GM18511 (cell line): Measurements from ENCODE around the gene NEK6.
A peak's percentile ranks its signal among the peaks of the same experiment; 100 is the strongest.

Source experiments
- ATAC-seq: cut with Tn5 transposase; IDR thresholded peaks from one replicate; pipeline ENCODE4 v1.9.1; 2021; ENCODE audit warnings: mild to moderate bottlenecking, moderate library complexity; ENCODE audit not compliant: unreplicated experiment

Gene NEK6

DNA sequence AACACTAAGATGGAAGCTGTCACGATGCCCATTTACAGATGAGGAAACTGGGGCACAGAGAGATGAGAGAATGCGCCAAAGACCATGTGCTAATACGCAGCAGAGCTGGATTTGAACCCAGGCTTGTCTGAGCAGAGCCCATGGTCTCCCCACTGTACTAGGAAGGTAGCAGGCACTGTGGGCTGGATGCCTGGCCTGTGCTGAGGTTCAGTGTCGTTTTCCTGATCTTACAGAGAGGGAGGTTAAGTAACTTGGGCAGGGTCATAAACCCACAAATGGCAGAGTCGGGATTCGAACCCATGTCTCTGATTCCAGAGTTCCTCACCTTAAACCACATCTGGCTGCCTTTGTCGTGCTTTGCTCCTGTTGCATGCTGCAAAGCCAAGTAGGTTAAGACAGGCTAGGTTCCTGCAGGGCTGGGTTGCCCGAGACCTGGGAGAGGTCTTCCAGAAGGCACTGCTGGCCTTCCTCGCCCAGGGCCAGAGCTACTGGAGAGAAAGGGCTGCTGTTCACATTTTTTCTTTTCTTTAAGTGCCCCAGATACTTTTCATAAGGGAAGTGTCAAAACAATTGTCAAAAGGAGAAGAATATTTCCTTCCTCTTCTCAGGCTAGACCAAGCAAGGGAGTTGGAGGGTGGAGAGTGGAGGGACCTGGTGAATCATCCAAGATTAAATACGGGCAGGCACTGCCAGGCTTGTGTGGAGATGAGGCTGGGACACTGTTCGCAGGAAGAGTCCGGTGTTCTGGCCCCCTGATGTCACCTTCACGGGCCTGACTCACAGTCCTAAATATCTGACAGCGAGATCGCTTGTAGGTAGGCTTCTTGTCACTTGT is 3.2 kb downstream of the NEK6 start:
- no peak for ATAC-seq

DNA sequence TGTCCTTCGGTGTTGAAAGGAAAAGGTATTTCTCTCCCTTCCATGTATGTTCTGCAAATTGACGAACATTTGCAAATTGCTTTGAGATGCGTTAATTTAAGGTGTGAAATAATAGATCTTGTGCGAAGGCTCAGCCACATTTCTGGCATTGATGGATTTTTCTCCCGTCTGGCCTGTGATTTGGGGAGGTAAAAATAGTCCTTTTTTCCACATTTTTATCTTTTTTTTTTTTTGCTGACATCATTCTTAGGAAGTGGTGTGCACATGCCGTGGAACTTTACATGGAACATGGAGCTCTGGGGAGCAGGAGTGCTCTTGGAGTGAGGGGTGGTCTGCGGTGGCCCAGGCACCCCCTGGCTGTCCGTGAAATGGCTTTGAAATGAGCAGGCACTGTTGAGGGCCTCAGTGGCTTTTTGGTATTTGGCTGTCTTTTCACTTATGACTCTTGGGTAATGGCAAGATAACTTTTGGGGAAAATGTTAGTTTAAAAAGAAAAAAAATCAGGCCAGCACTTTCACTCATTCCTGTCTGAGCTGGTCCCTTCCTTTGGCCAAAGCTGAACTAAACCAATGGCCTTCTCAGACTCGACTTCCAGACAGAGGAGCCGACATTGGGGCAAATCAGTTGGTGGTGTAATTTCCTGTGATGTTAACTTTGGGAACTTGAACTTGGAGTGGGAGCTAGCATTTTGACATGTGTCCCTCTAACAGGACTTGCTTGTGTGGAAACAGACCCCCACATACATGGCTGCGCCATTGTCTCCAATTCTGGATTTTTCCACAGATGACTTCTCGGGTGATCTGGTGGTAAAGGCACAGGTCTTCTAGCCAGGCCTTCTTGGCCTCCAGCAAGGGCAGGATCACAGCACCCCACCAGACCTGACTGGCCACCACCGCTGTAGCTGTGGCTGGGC is 4.2 kb downstream of the NEK6 start:
- ATAC-seq = no peak

DNA sequence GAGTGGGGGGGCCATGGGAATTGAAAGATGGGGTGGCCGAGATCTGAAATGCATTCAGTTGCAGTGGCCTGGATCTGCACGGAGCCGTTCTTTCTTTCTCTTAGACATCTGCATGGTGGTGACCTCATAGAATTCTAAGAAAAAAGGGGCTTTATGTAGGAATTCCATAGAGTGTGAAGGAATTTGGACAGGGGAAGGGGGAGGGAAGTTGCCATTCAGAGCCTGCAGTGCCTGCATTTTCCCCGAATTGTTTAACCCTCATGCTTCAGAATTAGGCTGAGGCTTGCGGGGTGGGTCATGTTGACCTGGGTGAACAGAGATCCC is 4.9 kb downstream of the NEK6 start:
- ATAC-seq = no peak

DNA sequence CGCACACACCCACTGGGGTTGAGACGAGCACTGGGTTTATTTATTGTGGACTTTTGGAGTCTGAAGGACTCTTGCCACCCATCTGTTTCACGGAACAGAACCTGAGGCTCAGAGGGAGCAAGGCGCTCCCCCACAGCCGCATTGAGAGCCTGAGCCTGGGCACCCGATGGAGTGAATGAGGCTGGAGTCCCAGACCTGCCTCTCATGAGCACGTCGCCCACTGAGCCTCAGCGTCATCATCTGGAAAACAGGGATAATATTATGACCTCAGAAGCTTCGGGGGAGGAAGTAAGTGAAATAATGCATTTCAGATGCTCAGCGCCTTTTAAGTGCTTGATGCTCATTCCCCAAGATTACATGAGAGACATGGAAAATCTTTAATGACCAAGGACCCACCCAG is 5.5 kb downstream of the NEK6 start:
- no peak for ATAC-seq

DNA sequence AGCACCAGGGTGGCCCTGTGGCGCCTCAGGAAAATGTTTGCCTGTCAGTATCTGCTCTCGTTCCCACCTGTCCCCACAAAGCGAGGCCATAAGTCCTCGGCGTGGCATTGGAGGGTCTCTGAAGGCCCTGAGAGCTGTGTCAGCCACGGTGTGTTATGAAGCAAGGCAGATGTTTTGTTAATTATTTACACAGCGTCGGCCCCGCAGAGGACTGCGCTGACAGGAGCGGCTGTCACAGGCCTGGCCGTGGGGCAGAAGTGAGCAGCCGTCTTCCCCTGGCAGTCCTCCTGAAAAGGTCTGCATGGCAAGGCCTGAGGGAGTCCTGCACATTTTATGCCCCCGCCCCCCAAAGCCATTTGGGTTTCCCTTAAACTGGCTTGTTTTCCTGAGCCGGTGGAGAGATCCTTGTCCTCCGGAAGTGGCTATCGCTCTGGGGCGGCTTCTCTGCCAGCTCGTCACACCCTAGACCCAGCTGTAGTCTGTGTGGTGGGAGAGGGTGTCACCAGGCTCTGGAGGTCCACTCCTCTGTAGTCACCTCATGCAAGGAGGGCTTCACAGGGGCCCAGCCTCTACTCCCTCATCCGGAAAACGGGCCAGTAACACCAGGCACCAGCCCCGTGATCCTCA is 6.2 kb downstream of the NEK6 start:
- ATAC-seq = no peak

DNA sequence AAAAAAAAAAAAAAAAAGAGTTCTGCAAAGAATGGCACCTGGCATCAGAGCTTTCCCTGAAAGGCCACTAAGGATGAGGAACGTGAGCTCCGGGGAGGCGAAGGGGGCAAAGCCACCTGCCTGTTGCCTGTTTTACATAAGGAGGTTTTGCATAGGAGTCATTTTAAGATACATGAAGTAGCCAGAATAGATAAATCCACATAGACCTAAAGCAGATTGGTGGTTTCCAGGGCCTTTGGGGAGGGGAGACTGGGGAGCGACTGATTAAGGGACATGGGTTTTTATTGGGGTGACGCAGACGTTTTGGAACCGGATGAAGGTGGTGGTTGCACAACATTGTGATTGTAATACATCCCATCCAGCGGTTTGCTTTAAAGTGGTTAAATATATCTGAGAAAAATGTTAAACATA is 7.1 kb downstream of the NEK6 start:
- peak; percentile 72 for ATAC-seq

DNA sequence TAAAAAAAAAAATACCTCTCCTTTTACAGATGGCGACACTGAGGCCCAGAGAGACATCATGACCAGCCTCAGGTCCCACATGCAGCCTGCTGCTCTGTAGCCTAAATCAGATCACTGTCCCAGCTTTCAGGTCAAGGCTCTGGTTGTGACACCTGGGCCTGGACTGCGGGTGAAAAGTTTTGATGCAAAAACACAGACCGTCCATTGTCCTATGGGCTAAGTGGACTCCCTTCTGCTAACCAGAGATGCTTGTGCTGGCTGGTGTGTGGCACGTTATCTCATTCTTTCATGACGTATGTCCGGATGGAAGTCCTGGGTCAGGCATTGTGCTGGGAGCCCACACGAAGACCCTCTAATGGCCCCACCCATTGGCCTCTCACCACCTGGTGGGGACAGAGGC is 7.8 kb downstream of the NEK6 start:
- ATAC-seq = no peak

DNA sequence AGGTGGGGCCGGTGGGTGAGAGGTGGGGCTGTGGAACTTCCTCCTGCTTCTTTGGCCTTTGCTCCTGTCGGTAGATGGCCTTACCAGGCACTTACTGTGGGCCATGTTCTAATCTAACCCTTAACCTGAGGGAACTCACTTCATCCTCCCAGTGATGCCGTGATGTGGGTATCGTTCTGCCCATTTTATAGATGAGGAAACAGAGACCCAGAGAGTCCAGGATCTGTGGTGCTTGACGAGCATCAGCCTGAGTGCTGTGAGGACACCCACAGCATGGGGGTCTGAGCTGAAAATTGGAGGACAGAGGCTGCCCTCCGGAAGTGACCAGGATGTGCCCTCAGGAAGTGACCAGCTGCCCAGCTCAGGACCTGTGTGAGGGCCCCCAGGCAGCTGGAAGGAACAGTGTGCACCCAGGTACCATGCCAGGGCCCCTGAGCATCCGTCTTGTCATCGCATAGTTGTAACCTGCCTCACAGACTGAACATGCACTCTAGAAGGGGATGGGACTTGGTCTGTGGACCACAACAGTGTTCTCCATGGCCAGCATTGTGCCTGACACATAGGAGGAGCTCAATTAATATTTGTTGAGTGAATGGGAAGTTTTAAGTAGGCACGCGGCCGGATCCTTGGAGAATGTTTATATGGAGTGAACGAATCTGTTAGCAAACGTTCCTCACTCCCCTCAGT is 8.5 kb downstream of the NEK6 start:
- no peak for ATAC-seq

DNA sequence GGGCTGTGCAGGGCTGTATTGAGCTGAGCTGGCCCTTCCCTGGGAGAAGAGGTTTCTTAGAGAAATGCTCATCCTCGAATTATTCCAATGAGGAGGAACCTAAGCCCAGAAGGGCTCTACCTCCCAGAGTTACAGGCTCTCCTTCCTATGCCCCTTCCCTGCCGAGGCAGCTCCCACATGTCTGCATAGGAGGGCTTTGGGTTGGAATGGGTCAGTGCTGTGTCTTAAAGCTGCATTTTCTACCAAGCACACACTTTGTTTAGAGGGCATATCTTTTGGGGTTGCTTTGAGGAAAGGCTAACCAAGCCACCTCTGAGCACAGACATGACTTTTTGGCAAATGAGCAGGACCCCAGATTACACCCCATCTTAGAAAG is 9.1 kb downstream of the NEK6 start:
- ATAC-seq = no peak

DNA sequence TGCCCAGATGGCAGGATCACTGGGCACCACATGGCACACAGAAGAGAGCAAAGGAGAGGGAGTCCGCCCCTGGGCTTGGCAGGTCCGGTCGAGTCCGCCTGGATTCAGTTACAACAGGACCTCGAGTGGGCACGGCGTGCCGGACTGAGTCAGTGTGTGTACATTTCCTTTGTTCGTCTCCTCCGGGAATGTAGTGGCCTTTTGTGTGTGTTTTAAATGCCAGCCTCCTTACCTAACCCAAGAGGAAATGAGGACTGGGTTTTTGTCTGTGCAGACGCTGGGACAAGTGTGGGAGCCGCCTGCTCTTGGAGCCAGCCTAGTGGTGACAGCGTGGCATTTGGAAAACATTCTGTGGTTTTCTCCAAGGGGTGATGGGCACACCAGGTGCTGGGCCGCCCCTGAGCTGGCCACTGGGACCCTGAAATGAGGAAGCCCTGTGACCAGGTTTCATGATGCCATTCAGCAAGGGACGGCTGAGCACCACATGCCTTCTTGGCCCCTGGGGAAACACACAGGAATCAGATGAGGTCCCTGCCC is 9.6 kb downstream of the NEK6 start:
- no peak for ATAC-seq

DNA sequence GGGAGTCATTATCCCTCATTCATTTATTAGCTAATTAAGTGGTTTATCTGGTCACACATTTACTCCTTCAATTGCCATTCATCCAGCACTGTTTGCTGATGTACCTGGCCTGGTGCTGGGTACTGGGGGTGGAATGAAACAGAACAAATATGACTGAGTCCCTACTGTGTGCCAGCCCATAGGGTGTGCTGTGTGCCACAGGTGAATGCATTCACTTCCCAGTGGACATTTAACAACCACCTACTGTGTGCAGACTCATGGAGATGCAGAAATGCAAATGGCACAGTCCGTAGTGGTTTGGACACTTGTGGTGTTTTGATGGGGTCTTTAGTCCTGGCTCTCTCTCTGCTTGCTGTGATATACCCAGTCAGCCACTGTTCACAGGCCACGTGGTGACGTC is 10.5 kb downstream of the NEK6 start:
- ATAC-seq = no peak

DNA sequence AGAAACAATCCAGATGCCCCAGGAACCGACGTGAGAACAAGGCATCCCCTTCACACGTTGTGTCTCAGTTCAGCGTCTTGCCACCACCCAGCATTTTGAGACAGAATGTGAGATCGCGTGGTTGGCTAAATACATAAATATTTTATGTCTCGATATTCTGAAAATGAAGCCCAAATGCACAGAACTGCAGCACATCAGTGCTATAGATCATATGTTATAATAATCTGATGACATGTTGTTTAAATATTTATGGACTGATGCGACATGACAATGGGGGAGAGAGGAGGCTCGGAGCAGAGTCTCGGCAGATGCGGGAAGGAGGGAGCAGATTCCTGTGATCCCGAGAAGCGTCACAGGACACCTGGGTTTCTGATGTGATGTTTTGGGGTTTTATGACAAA is 10.9 kb downstream of the NEK6 start:
- no peak for ATAC-seq

DNA sequence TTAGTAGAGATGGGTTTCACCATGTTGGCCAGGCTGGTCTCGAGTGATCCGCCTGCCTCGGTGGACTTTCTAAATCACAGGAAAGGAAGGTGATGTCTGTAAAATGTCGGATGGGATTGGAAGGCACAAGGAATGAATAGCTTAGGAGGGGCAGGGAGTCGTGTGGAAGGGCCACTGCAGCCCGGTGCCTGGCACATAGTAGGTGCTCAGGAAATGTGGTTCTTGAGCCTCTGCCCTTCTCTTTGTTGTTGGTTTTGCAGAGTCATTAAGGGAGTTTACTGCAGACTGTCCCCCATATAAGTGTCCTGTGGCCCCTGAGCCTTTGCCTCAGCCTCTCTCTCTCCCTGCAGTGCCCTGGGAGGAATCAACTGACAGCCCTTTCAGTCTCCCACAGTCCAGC is 11.8 kb downstream of the NEK6 start:
- ATAC-seq = no peak

DNA sequence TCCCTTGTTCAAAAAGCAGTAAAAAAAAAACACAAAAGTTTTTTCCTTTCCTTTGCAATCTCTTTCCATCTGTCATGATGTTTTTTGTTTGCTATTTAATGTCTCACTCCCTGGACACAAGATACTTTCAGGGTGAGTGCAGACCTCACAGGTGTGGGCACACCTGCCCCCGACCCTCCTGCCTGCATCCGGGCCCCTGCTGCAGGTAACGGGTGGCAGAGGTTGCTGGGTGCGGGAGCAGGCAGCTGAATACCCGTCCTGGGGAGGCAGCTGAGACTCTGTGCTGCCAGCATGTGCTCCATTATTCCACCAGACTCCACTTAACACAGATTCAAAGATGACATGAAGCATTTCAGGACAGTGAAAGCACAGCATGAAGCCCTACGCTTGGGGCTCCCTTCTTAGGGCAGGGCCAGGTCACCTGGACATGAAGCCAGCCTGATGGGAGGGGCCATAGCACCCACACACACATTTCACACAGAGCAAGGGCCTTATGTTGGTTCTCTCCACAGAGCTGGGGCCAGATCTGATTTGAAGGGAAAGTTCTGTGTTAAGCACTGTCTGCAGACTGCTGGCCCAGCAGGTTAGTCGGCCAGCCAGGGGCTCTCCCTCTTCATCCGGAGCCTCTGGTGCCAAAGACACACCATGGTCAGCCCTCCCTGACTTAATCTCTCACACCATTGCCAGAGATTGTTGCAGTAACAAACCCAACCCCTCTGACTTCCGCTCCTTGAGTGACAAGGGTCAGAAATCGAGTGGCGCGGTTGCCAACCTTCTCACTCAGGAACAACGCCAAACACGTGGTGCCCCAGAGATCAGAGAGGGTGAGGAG is 13.0 kb downstream of the NEK6 start:
- no peak for ATAC-seq

DNA sequence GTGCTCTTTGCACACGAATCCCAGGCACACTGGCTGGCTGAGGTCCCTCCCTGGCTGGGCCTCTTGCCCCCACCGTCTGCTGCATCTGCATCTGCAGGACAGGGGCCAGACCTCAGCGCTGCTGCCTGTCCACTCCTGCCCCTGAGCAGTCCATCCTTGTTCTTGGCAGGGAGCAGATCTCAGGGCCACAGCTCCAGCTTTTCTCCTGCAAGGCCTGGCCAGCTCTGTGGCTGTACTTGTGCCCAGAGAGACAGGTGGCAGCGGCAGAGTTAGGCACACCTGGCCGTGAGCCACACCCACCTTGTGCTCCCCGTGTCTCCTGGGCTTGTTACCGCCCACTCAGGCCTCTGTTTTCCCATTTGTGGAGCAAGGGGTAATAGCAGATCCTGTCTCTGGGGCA is 13.9 kb downstream of the NEK6 start:
- no peak for ATAC-seq

DNA sequence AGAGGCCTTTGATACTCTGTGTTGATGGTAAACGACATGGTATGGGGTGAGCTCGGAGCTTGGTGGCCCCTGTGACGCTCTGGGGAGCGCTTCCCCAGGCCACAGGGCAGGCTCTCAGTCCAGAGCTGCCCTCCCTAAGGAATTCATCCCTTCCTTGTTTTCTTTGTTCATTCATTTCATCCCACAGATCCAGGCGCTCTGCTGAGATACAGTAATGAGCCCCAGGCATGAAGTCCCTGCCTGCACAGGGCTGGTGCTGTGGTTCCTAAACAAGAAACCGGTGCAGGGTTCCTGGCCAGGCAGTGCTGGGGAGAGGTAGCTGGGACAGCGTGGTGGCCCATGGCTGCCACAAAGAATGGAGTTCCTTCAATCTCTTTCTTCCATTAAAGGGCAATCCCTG is 14.4 kb downstream of the NEK6 start:
- ATAC-seq = no peak

DNA sequence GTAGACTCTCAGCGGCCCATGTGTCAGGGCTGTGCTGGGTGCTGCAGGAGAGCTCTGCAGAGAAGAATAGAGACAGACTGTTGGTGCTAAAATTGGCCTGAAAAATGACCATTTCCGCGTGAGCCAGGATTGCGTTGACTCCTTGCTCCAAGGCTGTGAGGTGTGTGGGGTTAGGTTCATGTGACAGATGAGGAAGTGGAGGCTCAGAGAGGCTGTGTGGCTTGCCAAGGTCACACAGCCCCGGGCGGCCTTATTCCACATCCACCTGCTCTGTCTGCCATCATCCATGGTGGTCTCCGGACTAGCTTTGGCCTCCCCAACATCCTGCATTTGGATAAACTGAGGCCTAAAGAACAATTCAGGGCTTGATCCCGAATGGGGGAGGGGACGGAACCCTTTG is 15.2 kb downstream of the NEK6 start:
- no peak for ATAC-seq

DNA sequence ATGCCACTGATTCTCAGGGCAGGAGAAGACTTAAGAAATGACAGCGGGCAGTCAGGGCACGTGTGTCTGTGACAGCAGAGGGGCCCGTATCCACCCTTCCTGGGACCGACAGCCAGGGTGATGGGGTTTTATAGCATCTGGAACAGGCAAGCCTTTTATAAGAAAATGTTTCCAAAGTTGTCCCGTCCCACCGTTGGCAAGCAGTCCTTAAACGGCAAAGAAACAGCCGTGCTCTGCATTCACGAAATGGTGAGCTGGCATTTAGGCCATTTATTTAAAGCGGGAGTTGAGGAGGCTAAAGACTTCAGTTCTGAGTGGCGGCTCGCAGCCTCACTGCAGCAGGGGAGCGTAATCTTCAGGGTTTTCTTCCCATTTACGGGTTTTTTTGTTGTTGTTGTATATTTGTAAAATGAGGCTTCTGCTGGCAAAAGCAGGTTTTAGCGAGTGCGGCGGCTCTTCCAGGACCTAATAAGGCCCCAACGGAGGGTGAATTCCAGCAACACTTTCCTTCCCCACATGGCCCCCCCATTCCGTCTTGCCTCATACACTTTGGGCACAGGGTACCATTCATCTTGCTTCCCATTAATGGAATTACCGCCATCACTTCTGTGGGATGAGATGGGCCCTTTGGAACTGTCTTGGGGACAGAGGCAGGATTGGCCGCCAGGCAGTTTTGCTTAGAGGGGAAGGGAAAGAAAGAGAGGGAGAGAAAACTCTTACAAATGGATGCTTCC is 15.8 kb downstream of the NEK6 start:
- ATAC-seq = no peak

DNA sequence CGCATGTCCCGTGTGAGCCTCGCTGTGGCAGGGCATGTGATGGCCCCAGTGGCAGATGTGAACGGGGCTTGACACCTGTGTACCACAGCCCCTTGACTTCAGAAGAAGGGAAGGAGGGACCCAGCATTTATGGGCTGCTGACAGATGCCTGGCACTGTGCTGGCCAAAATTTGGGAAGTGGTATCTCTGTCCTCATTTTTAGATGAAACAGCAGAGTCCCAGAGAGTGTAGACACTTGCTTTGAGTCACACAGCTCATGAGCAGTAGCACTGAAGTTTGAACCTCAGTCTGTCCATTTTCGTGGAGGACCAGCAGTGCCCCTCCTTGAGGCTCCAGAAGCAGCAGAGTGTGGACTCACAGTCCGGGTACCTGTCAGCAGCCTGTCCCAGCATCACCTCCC is 16.5 kb downstream of the NEK6 start:
- no peak for ATAC-seq

DNA sequence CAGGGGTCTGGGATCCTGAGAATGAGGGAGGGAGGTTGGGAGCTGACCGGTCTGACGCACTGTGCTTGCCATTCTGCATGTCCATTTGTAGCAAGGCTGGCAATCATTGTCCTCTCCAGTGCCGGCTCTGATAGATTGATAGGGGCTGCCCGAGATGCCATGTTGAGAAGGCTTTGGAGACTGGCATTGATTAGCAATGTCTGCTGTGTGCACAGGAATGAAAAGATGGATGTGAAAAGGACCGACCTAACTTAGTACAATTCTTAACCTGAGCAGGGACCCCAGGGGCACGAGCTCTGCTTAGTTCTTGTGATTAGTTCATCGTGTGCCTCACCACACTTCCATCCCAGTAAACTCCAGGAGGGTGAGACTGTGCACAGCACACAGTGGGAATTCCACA is 17.0 kb downstream of the NEK6 start:
- no peak for ATAC-seq
